HG03520 (cell line): ENCODE results near the gene GPATCH1.
"Not testable (repeated sequence)": the region's sequence is repeated elsewhere in the genome, so short reads cannot be mapped to it uniquely, and the experiment has no call there.

ENCODE experiments used
- ATAC-seq: cut with Tn5 transposase; IDR thresholded peaks from one replicate; pipeline ENCODE4 v1.9.1; 2021; ENCODE audit warnings: mild to moderate bottlenecking, moderate library complexity; ENCODE audit not compliant: unreplicated experiment

Gene GPATCH1

GRCh38 chr19:33156334-33156733, 75.4 kb downstream of the GPATCH1 start:
- ATAC-seq, result no peak

DNA sequence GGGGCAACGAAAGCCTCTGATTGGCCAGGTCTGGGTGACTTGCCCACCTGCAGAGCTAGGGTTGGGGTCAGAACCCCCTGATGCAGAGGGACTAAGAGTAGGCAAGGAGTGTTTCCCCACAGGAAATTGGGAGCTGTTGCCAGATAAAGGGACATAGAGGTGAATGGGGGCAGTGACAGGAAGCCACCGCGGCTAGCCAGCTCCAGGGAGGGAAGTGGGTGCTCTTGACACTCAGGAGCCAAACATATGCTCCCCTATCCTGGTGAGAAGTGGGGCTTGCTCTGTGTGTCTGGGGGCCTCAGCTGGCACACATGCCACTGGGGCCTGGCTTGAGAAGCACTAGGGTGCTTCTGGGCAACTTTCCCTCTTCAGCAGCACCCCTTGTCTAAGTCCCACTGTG, 76.9 kb downstream of the GPATCH1 start:
- no peak for ATAC-seq

DNA sequence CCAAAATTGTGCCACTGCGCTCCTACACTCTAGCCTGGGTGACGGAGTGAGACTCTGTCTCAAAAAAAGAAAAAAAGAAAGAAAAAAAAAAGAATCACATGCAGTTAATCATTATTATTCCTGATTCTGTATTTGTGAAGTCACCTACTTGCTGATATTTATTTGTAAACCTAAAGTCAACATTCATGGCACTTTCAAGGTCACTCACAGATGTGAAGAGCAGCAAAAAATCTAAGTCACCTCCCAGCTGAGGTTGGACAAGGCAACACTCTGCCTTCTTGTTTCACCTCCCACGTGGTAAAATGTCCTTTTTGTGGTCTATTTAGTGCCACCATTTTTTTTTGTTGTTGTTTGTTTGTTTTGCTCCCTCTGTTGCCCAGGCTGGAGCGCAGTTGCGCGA, 77.4 kb downstream of the GPATCH1 start:
- no peak for ATAC-seq

DNA sequence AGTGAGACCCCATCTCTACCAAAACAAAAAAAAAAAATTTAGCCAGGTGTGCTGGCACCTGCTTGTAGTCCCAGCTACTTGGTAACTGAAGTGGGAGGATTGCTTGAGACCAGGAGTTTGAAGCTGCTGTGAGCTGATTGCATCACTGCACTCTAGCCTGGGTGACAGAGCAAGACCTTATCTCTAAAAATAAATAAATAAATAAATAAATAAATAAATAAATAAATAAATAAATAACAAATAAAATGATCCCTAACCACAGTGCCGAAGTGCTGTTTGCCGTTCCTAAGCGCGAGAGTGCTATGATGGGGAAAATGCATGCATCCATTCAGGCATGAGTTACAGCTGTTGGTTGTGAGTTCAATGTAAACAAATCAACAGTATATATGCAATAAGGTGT, 78.2 kb downstream of the GPATCH1 start:
- ATAC-seq, result no peak

- no peak for ATAC-seq
Measured at GRCh38 chr19:33159893-33160292, 78.9 kb downstream of the GPATCH1 start.

GRCh38 chr19:33161201-33161600, 80.2 kb downstream of the GPATCH1 start:
- no peak for ATAC-seq

- ATAC-seq, result no peak
Measured at GRCh38 chr19:33163481-33163880, 82.5 kb downstream of the GPATCH1 start.

GRCh38 chr19:33166037-33166436, 85.1 kb downstream of the GPATCH1 start:
- ATAC-seq, result not testable (repeated sequence)

DNA sequence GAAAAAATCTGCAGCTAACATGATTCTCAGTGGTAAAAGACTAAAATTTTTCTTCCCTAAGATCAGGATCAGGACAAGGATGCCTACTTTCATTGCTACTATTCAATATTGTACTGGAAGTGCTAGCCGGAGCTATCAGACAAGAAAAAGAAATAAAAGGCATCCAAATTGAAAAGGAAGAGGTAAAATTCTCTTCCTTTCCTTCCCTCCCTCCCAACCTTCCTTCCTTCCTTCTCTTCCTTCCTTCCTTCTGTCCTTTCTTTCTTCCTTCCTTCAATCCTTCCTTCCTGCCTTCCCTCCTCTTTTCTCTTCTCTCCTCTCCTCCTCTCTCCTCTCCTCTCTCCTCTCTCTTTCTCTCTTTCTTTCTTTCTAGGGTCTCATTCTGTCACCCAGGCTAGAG, 86.5 kb downstream of the GPATCH1 start:
- ATAC-seq, result no peak

DNA sequence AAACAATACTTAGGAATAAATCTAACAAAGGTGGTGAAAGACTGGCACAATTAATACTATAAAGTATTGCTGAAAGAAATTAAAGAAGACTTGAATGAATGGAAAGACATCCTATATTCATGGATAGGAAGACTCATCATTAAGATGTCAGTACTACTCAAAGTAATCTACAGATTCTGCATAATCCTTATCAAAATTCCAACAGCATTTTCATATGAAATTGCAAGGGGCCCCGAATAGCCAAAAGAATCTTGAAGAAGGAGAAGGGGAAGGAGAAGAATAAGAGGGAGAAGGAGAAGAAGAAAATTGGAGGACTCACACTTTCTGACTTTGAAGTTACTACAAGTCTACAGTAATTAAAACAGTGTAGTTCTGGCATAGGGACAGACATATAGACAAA, 87.5 kb downstream of the GPATCH1 start:
- no peak for ATAC-seq

GRCh38 chr19:33171222-33171795, 90.3 kb downstream of the GPATCH1 start:
- ATAC-seq, result no peak

GRCh38 chr19:33171916-33172359, 91.0 kb downstream of the GPATCH1 start:
- ATAC-seq, result no peak

GRCh38 chr19:33174186-33174585, 93.2 kb downstream of the GPATCH1 start:
- no peak for ATAC-seq

DNA sequence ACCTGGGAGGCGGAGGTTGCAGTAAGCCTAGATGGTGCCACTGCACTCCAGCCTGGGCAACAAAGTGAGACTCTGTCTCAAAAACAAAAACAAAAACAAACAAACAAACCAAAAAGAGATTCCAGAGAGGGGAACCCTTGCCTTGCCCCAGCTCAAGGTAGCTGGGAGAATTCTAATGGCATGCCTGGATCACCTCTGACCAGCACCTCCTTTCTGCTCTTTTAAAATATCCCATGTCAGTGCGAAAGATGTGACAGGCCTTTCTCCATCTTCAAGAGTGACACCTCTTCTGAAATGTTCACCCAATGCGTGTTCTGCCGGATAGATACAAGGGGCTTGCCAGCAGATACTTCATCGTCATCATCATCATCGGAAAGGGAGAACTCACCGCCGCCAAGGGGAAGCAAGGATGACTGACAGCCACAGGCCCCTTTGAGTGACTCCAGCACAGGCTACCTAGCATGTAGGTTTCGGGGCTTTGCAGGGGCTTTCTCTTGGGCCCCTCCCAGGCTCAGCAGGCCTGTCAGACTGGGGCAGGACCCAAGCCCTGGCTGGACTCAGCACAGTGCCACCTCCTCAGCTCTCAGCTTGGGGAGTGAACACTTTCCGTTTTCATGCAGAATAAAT, 94.3 kb downstream of the GPATCH1 start:
- no peak for ATAC-seq

GRCh38 chr19:33175886-33176669, 95.1 kb downstream of the GPATCH1 start:
- no peak for ATAC-seq

GRCh38 chr19:33176670-33177416, 95.9 kb downstream of the GPATCH1 start:
- peak; percentile 83 for ATAC-seq

DNA sequence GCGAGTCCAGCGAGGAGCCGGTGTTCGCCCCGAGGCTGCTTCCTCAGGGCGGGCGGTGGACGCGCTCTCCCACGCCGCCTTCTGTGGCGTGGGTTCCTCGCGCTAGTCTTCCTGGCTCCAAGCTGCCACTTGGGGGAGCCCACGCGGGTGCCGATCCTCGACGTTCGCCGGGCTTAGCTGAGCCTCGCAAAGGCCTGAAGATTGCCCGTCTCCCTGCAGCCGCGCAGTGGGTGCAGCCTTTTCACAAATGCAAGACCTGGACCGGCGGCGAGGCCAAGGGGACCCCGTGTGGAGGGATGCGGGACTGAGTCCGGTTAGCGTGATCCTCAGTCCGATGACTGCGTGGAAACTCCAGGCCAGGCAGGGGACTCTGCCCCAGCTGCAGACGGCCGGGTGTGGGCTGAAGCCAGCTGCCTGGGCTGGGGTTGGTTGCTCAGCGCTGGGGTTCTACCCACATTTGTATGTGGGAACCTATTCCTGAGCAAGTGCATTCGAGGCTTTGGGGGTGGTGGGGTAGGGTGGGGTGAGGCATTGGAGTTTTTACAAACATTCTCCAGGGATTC, 96.5 kb downstream of the GPATCH1 start:
- ATAC-seq, result no peak
